Measurements from ENCODE around the gene BTD.

- TF ChIP-seq CTCF (optimal IDR thresholded peaks at IDR 0.05 in 1 of 3, IDR thresholded peaks at IDR 0.05 in 1 of 3, conservative IDR thresholded peaks at IDR 0.05 in 1 of 3; ENCODE audit: extremely low read depth in 1 of 3, insufficient read depth in 2 of 3, low read length in 3 of 3) (no peak), EZH2 (IDR thresholded peaks at IDR 0.05; ENCODE audit: low read length) (no peak)
Measured at GRCh38 chr3:15633159-15633558, 31.6 kb downstream of the BTD start.
